Neural cell (in vitro differentiated cells): ENCODE results near the gene EFCAB11.

Experiments
- CTCF ChIP-seq: fragments of 450-650 bp; IDR thresholded peaks from 2 replicates; pipeline ENCODE4 v1.5.1; 2014; ENCODE audit warnings: antibody characterized with exemption, mild to moderate bottlenecking, moderate library complexity; ENCODE audit not compliant: poor library complexity, severe bottlenecking
- POLR2AphosphoS5 ChIP-seq: IDR thresholded peaks from 2 replicates; pipeline ENCODE4 v1.6.1; 2012
- TAF1 ChIP-seq: IDR thresholded peaks from 2 replicates; pipeline ENCODE4 v1.6.1; 2012; ENCODE audit warnings: low read depth

GRCh38 chr14:89924268-89924667, 30.3 kb downstream of the EFCAB11 start:
- TF ChIP-seq POLR2AphosphoS5 = no peak
- no peak for TF ChIP-seq CTCF
- no peak for TF ChIP-seq TAF1
